IPS-18c (cell line): Measurements from ENCODE around the gene IQGAP2.

Experiments used
- H3K4me3 ChIP-seq: 2 replicates; pipeline ENCODE4 v1.7.0; 2013; ENCODE audit warnings: low read depth, mild to moderate bottlenecking, low read length, moderate library complexity; ENCODE audit not compliant: insufficient read depth
- H3K9me3 ChIP-seq: one replicate; pipeline ENCODE4 v1.6.1; 2013; ENCODE audit warnings: mild to moderate bottlenecking, low read length, moderate library complexity; ENCODE audit not compliant: control insufficient read depth, insufficient read depth

Gene IQGAP2

DNA sequence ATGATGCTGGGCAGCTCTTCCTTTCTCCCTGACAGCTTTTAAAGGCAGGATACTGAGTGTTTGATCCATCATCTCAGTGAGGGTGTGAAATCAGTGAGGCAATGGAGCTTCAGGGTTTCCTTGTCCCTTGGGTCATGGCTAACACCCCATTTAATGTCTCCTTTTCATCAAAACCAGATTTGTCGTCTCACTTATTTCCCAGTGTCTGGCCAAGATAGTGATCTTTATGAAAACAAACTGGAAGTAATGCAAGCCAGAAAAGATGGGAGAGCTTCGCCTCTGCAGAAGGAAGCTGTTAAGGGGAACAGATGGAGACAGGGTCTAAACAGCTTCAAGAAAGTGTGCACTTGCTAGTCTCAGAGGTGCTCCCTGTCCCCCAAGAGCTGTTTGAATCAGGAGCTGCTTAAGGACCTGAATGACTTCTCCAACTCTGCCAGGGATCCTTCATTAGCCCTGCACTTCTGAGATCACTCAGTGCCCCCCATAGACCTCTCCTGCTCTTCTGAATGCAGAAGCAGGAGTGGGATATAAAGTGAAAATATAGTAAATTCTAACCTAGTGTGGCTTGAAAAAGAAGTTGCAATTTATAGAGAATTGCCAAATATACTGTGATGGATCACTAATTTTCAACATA, 124.0 kb downstream of the IQGAP2 start:
- H3K9me3 ChIP-seq: no peaks in the 10 kb centered on the region
- H3K4me3 ChIP-seq: no peak overlapping the region

- Histone ChIP-seq H3K4me3 (no peak overlapping the region), H3K9me3 (no peaks in the 10 kb centered on the region)
Observed at GRCh38 chr5:76527685-76528161, 124.6 kb downstream of the IQGAP2 start.

DNA sequence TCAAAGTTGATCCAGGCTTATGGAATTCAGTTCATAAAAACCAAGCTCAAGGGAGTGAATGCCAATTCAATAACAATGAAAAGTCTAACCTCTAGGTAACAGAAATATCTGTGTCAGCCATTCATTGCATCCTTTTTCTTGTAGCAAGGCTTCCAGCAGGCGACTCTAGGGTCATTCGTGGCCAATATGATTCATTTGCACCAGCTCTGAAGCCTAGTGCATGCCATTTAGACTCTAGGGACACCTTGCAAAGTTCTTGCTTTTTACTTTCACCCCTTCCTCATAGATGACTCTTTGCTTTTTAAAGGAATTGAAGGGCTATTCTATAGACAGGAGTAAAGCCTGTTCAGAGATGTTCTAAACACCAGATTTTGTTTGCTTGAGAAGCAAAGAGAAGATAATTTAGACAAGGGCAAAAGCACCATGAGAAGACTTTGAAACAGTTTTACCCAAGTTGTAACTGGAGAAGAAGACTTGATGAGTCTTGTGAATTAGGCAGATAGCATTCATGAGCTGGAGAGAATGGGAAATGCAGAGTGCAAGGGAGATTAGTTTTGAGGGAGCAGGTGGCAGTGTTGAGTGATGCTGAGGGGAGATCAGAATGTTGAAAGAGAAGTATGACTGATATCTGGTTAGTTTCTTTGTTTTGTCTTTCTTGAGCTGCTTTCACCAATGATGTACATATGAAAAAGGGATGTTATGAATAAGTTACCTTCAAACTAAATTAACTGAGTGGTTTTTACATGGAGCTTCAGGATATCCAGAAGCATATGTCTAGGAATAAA, 125.7 kb downstream of the IQGAP2 start:
- Histone ChIP-seq H3K9me3 (no peaks in the 10 kb centered on the region), H3K4me3 (no peak overlapping the region)

DNA sequence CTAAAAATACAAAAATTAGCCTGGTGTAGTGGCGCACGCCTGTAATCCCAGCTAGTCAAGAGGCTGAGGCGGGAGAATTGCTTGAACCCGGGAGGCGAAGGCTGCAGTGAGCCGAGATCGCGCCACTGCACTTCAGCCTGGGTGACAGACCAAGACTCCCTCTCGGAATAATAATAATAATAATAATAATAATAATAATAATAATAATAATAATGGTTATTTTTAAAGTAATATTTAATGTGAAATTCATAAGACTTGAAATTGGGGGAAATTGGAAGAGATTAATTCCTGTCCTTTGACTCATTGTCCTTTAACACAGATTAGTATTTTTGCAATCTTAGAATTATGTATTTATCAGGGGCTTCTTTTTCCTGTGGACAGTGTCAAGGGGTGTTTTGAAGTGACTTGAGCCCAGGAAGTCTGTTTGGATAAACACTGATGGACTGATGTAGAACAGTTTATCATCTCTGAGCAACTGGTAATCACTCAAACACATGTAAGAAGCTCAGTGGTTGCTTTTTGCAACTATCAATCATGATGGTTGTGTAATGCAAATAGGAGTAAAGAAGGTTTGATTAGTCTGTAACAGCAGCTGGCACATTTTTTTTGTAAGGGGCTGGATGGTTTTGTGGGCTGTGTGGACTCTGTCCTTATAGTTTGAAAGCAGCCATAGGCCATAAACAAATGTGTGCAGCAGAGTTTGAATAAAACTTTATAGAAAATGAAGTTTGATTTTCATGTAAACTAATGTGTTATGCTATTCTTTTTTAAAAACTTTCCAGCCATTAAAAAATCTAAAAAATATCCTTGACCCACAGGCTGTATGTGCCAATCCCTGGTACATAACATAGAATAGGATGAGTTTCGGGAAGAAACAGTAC, 126.6 kb downstream of the IQGAP2 start:
- Histone ChIP-seq H3K4me3 (no peak overlapping the region), H3K9me3 (no peaks in the 10 kb centered on the region)

GRCh38 chr5:76532052-76532451, 129.0 kb downstream of the IQGAP2 start:
- Histone ChIP-seq H3K9me3 (no peaks in the 10 kb centered on the region), H3K4me3 (no peak overlapping the region)

DNA sequence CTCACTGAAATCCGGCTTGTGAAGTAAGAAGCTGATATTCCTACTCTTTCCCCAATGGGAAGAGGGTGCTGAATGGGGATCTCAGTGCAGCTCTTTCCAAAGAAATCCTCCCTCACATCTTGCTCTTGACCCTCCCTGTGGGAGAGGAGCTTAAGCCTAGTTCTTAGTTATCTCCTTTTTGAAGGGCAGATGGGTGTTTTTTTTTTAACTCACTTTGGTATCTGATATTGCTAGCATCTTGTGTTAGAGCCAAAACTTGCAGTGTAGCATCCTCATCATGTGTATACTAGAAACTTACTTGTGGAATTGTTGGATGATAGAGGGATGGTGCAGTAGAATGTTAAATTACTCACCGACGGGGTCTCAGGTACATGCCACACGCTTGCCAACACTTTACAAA, 129.9 kb downstream of the IQGAP2 start:
- no peaks in the 10 kb centered on the region for H3K9me3 ChIP-seq
- no peak overlapping the region for H3K4me3 ChIP-seq

DNA sequence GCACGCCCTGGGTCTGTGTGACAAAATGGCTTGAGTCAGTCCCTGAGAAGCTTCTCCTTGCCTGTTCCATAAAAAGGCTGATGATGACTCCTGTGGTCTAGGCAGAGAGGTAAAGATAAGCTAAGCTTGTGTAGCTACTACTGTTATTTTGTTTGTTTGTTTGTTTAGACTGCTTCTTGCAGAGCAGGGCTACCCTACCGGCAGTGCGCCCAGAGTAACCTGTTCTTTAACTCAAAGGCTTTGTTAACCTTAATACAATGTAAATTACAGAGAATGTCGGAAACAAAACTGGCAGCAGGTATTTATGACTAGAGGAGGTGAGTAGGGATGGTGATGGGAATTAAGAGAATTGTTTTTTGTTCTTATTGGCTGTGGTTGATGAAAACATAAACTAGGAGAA, 132.5 kb downstream of the IQGAP2 start:
- Histone ChIP-seq H3K9me3 (no peaks in the 10 kb centered on the region), H3K4me3 (no peak overlapping the region)

DNA sequence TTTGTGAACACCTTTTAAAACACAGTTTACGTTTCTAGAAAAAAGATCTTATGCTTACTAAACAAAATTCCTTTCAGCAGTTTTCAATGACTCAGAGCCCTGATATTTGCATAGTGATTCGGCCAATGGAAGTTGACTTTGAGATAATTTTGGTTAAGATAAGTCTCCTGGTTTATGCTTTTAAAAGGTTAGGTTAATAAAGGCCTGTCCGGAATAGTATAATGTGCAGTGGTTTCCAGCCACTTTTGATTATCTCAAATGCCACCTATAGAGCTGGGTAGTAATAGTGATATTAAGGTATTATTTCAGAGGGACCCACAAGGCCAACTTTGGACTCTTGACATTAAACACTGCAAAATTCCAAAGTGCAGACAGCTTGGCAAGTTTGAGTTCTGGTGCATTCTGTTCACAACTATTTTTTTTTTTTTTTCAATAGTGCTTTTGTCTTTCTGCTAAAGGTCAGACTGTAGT, 134.0 kb downstream of the IQGAP2 start:
- H3K9me3 ChIP-seq: no peaks in the 10 kb centered on the region
- H3K4me3 ChIP-seq: no peak overlapping the region

GRCh38 chr5:76542241-76542640, 139.2 kb downstream of the IQGAP2 start:
- Histone ChIP-seq H3K9me3 (no peaks in the 10 kb centered on the region), H3K4me3 (no peak overlapping the region)

GRCh38 chr5:76542887-76543690, 140.0 kb downstream of the IQGAP2 start:
- H3K9me3 ChIP-seq: no peaks in the 10 kb centered on the region
- no peak overlapping the region for H3K4me3 ChIP-seq

GRCh38 chr5:76544268-76544926, 141.3 kb downstream of the IQGAP2 start:
- H3K4me3 ChIP-seq: no peak overlapping the region
- no peaks in the 10 kb centered on the region for H3K9me3 ChIP-seq

- no peak overlapping the region for H3K4me3 ChIP-seq
Observed at GRCh38 chr5:76545184-76545583, 142.1 kb downstream of the IQGAP2 start.

DNA sequence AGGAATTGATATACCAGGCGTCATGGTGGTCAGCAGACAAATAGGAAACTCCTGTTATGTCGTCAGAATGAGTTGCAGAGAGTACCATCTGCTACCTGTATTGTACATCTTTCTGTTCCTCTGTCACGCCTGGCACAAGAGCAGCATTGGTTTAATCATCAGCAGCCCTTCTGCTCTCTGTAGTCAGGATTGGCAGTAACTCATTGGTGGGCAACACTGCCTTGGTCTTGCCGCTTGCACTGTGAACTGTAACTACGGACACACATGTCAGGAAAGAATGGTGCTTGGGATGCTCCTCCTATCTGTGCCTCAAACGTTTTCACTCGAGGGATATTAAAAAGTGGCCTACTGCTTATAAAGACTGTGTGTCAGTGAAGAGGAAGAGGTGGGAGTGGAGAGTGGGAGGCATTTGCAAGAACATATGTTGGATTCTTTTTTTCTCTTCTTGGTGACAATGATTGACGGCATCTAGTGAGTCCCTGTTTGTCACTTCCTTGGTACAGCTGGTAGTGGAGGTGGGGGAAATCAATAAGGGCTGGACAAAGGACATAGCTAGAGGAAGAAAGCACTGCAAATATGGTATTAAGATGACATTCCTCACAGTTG, 143.5 kb downstream of the IQGAP2 start:
- H3K4me3 ChIP-seq: no peak overlapping the region

More at GRCh38 chr5:76545184-76545583, 142.1 kb downstream of the IQGAP2 start:
- no peaks in the 10 kb centered on the region for H3K9me3 ChIP-seq

GRCh38 chr5:76547242-76547890, 144.3 kb downstream of the IQGAP2 start:
- H3K4me3 ChIP-seq: no peak overlapping the region
- H3K9me3 ChIP-seq: no peaks in the 10 kb centered on the region

More for the DNA sequence above, 143.5 kb downstream of the IQGAP2 start:
- no peaks in the 10 kb centered on the region for H3K9me3 ChIP-seq

DNA sequence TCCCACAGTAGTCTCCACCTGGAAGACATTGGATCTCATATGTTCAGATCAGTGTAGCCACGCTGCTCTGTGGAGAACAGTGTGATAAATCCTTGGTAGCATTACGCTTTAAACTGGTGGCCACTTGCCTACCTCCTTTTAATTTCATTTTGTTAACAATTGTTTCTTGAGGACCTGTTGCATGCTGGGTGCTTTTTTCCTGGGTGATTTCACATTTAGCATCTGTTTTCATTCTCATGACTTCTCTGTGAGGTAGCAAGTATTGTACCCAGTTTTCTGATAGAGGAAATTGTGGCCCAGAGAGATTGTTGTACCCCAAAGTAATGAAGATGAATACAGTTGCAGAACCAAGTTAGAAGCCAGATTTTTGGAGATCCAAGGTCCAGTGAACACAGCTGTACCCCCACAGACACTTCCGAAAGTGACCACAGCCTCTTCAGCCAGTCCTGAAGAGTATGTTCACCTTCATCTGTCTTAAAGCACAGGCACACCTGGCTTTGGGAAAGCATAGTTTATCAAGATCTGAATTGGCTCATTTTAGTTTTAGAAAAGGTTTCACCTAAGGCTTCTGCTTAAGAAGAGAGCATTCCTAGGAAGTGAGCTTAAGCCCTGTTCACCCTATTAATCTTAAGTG, 144.9 kb downstream of the IQGAP2 start:
- no peak overlapping the region for H3K4me3 ChIP-seq
- no peaks in the 10 kb centered on the region for H3K9me3 ChIP-seq
